Measurements from ENCODE around the gene SPATA6L. TPM values are rescaled to one million over a fixed set of nuclear protein-coding genes. Genes with fewer than 3 reads are reported as not detected.
A peak's percentile ranks its signal among the peaks of the same experiment; 100 is the strongest.

The SPATA6L gene
- total and polyA plus RNA-seq, 2 of the 13 experiments (the other 11 are each of a cell fraction or from before 2014, with no cell fraction given), result 1.1 to 1.9 TPM

GRCh38 chr9:4679268-4680172, 13.2 kb upstream of the SPATA6L start, which contains the start of gene CDC37L1 (continued):
- TF ChIP-seq TBX2 (CRISPR knock-in tag; IDR thresholded peaks at IDR 0.05; ENCODE audit: borderline replicate concordance), result peak; percentile 75; the same call in 1 of the 2 replicates
- TF ChIP-seq ZBTB7B (CRISPR knock-in tag; IDR thresholded peaks at IDR 0.05), result peak; percentile 94
- no peak for TF ChIP-seq RELA (CRISPR knock-in tag; IDR thresholded peaks at IDR 0.05)
- no peak for TF ChIP-seq ZNF570 (CRISPR knock-in tag; IDR thresholded peaks at IDR 0.05; ENCODE audit: borderline replicate concordance)
- TF ChIP-seq ZNF414 (CRISPR knock-in tag; IDR thresholded peaks at IDR 0.05), result no peak; the same call in 1 of the 2 replicates
- peak; percentile 77 for TF ChIP-seq SIN3A (IDR thresholded peaks at IDR 0.05; ENCODE audit: borderline replicate concordance, low read depth, low read length)
- TF ChIP-seq HMGA1 (CRISPR knock-in tag; conservative IDR thresholded peaks at IDR 0.05), result no peak
- TF ChIP-seq ZC3H4 (CRISPR knock-in tag; IDR thresholded peaks at IDR 0.05; ENCODE audit: borderline replicate concordance), result no peak
- peak; percentile 59; the same call in 1 of the 2 replicates for TF ChIP-seq MEIS1 (CRISPR knock-in tag; IDR thresholded peaks at IDR 0.05; ENCODE audit: borderline replicate concordance)
- TF ChIP-seq ZNF878 (CRISPR knock-in tag; IDR thresholded peaks at IDR 0.05), result peak; percentile 90
- TF ChIP-seq ARID5B (CRISPR knock-in tag; IDR thresholded peaks at IDR 0.05), result peak; percentile 80
- peak; percentile 63 for TF ChIP-seq RAD21 (CRISPR knock-in tag; IDR thresholded peaks at IDR 0.05)
- TF ChIP-seq TBP (CRISPR knock-in tag; IDR thresholded peaks at IDR 0.05), result no peak
- TF ChIP-seq ZNF441 (CRISPR knock-in tag; IDR thresholded peaks at IDR 0.05; ENCODE audit: borderline replicate concordance), result no peak; the same call in 1 of the 2 replicates
- peak; percentile 72; the same call in 1 of the 2 replicates for TF ChIP-seq HOXD1 (CRISPR knock-in tag; IDR thresholded peaks at IDR 0.05)
- peak; percentile 39; the same call in 1 of the 2 replicates for TF ChIP-seq MIER2 (CRISPR knock-in tag; IDR thresholded peaks at IDR 0.05)
- TF ChIP-seq BHLHE40 (IDR thresholded peaks at IDR 0.05; ENCODE audit: low read length), result no peak
- no peak; the same call in 1 of the 2 replicates for TF ChIP-seq ZSCAN22 (CRISPR knock-in tag; IDR thresholded peaks at IDR 0.05)
- TF ChIP-seq, protein P1, sequence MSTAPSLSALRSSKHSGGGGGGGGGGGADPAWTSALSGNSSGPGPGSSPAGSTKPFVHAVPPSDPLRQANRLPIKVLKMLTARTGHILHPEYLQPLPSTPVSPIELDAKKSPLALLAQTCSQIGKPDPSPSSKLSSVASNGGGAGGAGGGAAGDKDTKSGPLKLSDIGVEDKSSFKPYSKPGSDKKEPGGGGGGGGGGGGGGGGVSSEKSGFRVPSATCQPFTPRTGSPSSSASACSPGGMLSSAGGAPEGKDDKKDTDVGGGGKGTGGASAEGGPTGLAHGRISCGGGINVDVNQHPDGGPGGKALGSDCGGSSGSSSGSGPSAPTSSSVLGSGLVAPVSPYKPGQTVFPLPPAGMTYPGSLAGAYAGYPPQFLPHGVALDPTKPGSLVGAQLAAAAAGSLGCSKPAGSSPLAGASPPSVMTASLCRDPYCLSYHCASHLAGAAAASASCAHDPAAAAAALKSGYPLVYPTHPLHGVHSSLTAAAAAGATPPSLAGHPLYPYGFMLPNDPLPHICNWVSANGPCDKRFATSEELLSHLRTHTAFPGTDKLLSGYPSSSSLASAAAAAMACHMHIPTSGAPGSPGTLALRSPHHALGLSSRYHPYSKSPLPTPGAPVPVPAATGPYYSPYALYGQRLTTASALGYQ (CRISPR knock-in tag; IDR thresholded peaks at IDR 0.05), result peak; percentile 22; the same call in 1 of the 2 replicates
- peak; percentile 88 for TF ChIP-seq ATF7-NPFF (CRISPR knock-in tag; IDR thresholded peaks at IDR 0.05; ENCODE audit: low read depth)
- TF ChIP-seq XBP1 (CRISPR knock-in tag; IDR thresholded peaks at IDR 0.05), result no peak
- TF ChIP-seq ZBTB42 (CRISPR knock-in tag; IDR thresholded peaks at IDR 0.05), result peak; percentile 84; the same call in 1 of the 2 replicates

All from HepG2 (cell line).